TTC549 (cell line): ENCODE results near the gene OTUB2.

Experiments
- FAIRE-seq: peaks from 2 replicates; lab custom pipeline; 2012; peaks lifted over from hg19 to GRCh38; lab: Jason Lieb, UNC

OTUB2 gene

GRCh38 chr14:93997082-93997481, 29.1 kb upstream of the OTUB2 start, which contains the start of gene CCDC197:
Gene CCDC197, plus strand, starts transcription at chr14:93997301. Its CDS starts 831 bp downstream, at chr14:93998132.
- FAIRE-seq: no peak

GRCh38 chr14:93997916-93998870, 27.9 kb upstream of the OTUB2 start:
- no peak for FAIRE-seq

- no peak for FAIRE-seq
Measured at GRCh38 chr14:93998871-93999403, 27.2 kb upstream of the OTUB2 start.

DNA sequence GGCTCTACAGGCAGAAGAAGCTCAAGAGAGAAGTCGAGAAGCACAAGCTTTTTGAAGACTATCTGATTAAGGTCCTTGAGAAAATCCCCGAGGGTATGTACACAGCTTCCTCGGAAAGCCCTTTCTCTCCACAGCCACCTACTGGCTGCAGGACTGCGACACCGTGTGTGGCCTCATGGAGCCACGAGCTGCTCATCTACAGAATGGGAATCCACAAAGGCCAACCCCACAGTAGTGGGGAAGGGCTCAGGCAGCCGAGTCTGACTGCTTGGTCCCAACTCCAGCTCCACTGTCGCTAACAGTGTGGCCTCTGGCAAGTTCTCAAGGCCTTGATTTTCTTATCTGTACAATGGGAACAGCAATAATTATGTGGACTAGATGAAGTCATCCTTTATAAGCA, 26.6 kb upstream of the OTUB2 start:
- no peak for FAIRE-seq

DNA sequence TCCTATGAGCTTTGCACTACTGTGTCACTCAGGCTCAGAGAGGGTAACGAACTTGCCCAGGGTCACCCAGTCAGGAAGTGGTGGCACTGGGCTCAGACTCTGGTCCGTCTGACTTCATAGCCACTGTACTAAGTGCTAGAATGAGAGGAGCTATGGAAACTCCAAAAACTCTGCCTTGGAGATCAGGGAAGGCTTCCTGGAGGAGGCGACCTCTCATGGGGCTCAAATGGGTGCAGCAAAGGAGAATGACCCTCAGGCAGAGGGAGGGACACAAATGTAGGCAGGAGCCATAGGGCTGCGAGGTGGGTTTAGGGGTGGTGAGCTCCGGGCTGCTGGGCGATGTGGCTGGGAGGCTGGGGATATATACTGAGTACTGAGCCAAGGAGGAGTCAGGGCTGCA, 25.9 kb upstream of the OTUB2 start:
- FAIRE-seq: no peak

GRCh38 chr14:94001016-94001415, 25.1 kb upstream of the OTUB2 start:
- no peak for FAIRE-seq

DNA sequence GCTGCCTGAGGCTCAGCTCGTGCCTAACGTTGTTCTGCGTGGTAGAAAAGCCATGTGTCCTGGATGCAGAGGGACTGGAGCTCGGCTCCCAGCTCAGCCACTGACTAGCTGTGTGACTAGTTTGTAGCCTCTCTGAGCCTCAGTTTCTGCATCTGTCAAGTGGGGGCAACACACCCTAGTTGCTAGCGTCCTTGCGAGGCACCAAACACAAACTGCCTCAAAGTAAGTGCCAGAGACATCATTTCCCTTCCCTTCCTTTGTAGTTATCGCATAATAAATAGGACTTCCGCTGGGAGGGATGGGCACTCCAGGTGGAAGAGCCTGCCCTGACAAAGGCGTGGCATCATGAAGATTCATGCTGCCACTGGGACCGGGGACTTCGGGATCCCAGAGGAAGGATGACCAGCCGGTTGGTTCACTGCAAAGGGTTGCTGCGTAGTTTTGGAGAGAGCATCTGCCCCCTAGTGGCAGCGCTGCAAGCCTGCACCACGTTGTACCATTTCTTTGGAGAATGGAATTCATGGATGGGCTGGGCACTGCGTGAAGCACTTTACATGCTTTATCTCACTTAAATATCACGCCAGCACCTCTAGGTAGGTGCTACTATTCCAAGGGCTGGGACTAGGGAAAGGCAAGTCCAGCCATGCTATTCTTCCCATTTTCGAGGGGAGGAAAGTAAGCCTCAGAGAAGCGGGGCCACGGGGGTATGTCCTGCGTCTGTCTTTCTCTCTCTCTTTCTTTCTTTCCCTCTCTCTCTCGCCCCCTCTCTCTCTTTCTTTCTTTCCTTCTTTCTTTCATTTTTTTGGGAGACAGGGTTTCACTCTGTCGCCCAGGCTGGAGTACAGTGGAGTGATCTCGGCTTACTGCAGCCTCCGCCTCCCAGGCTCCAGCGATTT, 24.4 kb upstream of the OTUB2 start:
- no peak for FAIRE-seq

DNA sequence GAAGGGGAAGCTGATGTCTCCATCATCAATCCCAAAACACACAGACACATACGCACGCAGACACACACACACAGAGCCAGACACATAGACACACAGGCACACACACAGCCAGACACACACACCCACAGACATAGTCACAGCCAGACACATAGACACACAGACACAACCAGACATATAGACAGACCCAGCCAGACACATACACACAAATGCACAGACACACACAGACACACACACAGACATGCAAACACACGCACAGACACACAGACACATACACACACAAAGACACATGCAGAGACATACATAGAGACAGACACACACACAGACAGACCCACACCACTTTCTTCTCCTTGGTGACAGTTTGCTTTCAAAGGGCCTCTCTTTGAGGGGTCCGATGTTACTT, 22.7 kb upstream of the OTUB2 start:
- FAIRE-seq: no peak

DNA sequence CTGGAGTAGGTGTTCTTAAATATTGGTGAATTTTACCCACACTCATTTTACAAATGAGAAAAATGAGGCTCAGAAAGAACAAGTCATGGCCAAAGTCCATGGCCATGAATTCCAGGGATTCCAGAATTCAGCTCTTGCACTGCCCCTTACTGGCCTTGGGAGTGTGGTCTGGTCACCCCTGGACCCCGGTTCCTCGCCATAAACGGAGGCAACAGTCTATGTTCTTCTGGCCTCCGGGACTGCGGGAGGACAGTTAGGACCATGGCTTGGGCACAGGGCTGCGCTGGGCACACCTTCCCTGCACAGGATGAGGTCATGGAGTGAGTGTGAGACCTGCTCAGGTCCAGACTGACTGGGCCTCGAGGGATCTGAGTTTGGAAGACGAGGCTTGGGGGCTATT, 22.1 kb upstream of the OTUB2 start:
- FAIRE-seq: no peak

GRCh38 chr14:94005324-94006073, 20.6 kb upstream of the OTUB2 start:
- no peak for FAIRE-seq

DNA sequence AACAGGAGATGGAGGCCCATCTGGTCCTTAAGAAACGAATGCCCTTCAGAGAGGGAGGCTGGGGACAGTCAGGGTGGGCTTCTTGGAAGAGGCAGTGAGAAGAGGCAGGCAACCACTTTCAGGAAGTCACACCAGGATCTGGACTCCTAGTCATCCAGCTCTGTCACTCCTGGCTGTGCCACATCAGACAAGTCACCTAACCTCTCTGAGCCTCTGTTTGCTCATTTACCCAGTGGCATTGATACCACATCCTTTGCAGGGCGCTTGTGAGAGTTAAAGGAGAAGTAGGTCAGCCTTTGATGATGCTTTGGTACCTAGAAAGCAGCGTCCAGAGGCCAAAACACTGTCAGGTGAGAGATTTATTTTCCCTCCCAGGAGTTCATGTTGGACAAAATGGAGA, 17.9 kb upstream of the OTUB2 start:
- FAIRE-seq: no peak

DNA sequence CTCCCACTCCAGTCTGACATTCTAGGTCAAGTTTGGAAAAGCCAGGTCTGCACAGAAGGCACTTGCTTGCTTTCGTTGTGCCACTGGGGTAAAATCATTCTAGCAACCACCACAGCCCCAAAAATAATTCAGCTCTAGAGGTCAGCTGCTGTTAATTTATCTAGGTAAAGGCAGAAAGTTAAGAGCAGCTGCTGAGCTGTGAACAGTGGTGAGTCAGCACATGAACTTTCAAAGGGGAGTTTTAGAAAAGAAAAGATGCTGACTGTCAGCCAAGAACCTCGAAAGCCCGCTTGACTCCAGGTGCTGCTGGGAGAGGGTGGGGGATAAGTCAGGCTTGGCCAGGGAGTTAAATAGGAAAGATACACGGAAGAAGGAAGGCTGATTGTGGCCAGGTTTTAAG, 16.4 kb upstream of the OTUB2 start:
- no peak for FAIRE-seq

- FAIRE-seq: no peak
Measured at GRCh38 chr14:94010625-94011024, 15.5 kb upstream of the OTUB2 start.

DNA sequence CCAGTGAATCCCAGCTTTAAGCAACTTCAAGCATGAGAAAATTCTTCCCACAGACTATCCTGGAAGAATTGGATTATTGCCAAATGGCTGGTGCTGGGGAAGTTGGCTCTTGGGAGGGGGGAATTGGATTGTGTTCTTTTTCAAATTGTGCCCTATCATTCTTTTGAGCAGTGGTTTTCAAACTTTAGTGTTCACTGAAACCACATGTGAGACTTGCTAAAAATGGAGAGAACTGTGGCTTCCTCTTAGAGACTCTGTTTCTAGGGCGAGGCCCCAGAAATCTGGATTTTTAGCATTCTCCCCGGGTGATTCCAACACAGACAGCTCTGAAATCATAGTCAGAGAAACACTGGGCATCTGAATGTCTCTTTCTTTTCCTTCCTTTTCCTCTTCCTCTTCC, 14.3 kb upstream of the OTUB2 start:
- FAIRE-seq: no peak

- FAIRE-seq: no peak
Measured at GRCh38 chr14:94014382-94014781, 11.8 kb upstream of the OTUB2 start.

DNA sequence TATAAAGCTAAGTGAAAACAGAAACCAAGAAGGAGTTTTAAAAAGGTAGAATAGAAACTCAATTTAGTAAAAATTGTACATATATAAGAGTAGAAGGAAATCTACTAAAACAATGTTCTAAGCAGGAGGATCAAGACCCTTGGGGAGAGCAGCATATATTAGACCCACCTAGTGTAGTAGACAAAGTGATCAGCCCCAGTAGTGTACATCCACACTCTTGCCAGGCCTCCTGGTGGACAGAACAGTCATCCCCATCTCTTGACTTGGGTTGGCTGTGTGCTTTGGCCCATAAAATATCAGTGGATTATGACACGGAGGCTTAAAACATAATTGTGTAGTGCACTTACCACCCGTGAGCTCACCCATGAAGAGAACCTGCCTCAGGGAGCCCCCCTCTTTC, 10.9 kb upstream of the OTUB2 start:
- FAIRE-seq: no peak

GRCh38 chr14:94016446-94016976, 9.6 kb upstream of the OTUB2 start:
- FAIRE-seq: no peak

DNA sequence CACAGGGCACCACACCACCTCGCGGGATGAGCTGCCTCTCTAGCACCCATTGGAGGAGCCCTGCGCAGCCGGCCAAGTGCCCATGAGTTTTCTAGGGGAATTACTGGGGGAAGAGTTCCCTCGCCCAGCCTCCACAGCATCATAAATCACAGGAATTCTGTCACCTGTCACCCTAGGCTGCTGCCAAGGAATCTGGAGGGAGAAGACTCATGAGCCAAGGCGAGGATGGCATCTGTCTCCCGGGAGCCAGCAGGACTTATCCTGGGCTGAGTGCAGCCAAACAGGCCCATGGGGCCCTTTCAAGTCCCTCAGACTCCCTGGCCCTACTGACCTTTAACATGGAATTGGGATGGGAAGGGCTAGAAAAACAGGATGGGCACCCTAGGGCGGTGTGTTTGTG, 7.8 kb upstream of the OTUB2 start:
- FAIRE-seq: no peak

GRCh38 chr14:94019329-94019728, 6.8 kb upstream of the OTUB2 start:
- no peak for FAIRE-seq

DNA sequence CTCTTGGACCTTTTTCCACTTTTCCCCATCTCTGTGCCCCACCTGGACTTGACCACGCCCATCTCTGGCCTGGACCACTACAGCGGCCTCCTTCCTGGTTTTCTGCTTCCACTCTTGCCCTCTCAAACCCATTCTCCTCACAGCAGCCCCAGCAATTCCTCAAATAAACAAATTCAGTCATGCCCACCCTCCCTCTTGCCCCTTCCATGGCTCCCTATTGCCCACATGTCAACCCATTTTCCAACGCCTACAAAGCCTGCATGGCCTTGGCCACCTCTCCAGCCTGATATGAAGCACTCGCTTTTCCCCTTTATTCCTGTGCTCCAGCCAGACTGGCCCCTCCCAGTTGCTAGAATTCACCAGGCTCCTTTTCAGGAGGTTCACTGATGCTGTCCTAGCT, 5.9 kb upstream of the OTUB2 start:
- FAIRE-seq: no peak

DNA sequence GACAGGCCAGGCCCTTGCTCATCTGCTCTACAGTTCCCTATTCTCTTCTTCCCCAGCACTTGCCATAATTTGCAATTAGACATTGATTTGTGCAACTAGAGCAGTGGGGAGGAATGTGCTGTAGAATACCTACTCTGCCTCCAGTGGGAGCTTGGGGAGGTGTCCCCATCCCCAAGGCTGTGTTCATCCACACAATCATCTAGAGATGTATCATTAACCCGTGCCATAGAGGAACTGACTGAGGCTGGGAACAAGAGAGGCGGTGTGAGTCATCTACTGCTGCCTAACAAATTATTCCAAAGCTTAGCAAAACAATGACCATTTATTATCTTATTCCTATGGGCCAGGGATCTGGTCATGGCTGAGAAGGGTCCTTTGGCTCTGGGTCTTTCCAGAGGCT, 5.1 kb upstream of the OTUB2 start:
- no peak for FAIRE-seq
